Erythroblast (primary cell): ENCODE results near the gene CLRN1.

Source experiments
- GATA1 ChIP-seq: IDR thresholded peaks from 2 replicates; pipeline ENCODE4 v1.6.1; 2011; ENCODE audit warnings: low read depth, mild to moderate bottlenecking, control low read depth, low read length, moderate library complexity
- POLR2A ChIP-seq: IDR thresholded peaks from 2 replicates; pipeline ENCODE4 v1.6.1; 2011; ENCODE audit warnings: mild to moderate bottlenecking, low read length

- TF ChIP-seq POLR2A, result no peak
- TF ChIP-seq GATA1, result no peak
Observed at GRCh38 chr3:150905746-150906145, 66.8 kb downstream of the CLRN1 start.
